HepG2 (cell line): ENCODE results near the gene HECTD3. TPM values are rescaled to one million over a fixed set of nuclear protein-coding genes. Genes with fewer than 3 reads are reported as not detected.

ENCODE experiments used
- ATAC-seq: fragments of 200-7000 bp; cut with Tn5 transposase; 3 replicates; pipeline ENCODE4 v1.9.1; 2020; ENCODE audit warnings: mild to moderate bottlenecking, moderate library complexity
- BruUV-seq: library from RNA; stranded (reverse); fragments of 400-500 nt; replicated peaks from 2 replicates; lab custom pipeline; 2021; lab: Mats Ljungman, UMichigan
- CTCF ChIA-PET: fragments of 300-600 bp; formaldehyde crosslinking; extraction: SDS; loops from one replicate; lab custom pipeline; 2021; ENCODE audit warnings: low total read pairs, inconsistent platforms, low intra/inter-chr PET ratio; lab: Yijun Ruan, JAX
- POLR2A ChIA-PET: fragments of 350-600 bp; sonication (Branson Sonifier 250); formaldehyde crosslinking; loops from one replicate; lab custom pipeline; 2020; ENCODE audit warnings: antibody characterized with exemption, inconsistent platforms; lab: Yijun Ruan, JAX
- DNase-seq: peaks from one replicate; pipeline ENCODE4 v3.0.0-alpha.2; 2015; ENCODE audit warnings: low spot score
- FAIRE-seq: peaks from 3 replicates; lab custom pipeline; 2011; peaks lifted over from hg19 to GRCh38; lab: Jason Lieb, UNC
- H2AFZ ChIP-seq: one replicate; pipeline ENCODE4 v1.6.1; 2011; ENCODE audit warnings: low read length, inconsistent platforms
- H3K27ac ChIP-seq: fragments of 300-600 bp; 3 replicates; pipeline ENCODE4 v1.8.0; 2011; ENCODE audit warnings: mixed run types, mild to moderate bottlenecking, mixed read lengths, low read length, inconsistent platforms; ENCODE audit not compliant: insufficient read depth; ENCODE audit errors: extremely low read length
- H3K27me3 ChIP-seq, 2 experiments: fragments of 200-600 bp in 1 of 2; 2 replicates in 1 of 2; 3 replicates in 1 of 2; pipeline versions ENCODE4 v1.6.0 to v1.8.0; 2011; ENCODE audit warnings: low read length in 2 of 2, mild to moderate bottlenecking in 2 of 2, moderate library complexity in 2 of 2, inconsistent platforms in 1 of 2; ENCODE audit not compliant: insufficient read depth in 2 of 2, control insufficient read depth in 1 of 2
- H3K36me3 ChIP-seq, 2 experiments: fragments of 200-600 bp in 1 of 2; replicated peaks in 1 of 2; 2 replicates in 1 of 2; 3 replicates in 1 of 2; pipeline versions ENCODE4 v1.5.1 to v1.8.0; 2011; ENCODE audit warnings: low read length in 2 of 2, inconsistent platforms in 1 of 2; ENCODE audit not compliant: insufficient read depth in 2 of 2, control insufficient read depth in 1 of 2
- H3K4me1 ChIP-seq: 2 replicates; pipeline ENCODE4 v1.5.1; 2012; ENCODE audit warnings: low read length, inconsistent platforms; ENCODE audit not compliant: insufficient read depth
- H3K4me2 ChIP-seq: 2 replicates; pipeline ENCODE4 v1.6.0; 2011; ENCODE audit warnings: low read depth, low read length, inconsistent platforms
- H3K4me3 ChIP-seq, 3 experiments: fragments of 200-600 bp in 1 of 3; sonication (generic), shearing (Covaris generic) in 1 of 3; replicated peaks in 1 of 3; 2 replicates each; pipeline ENCODE4 v1.5.1; 2011 to 2016; ENCODE audit warnings: low read length in 3 of 3, inconsistent platforms in 2 of 3, low read depth in 2 of 3, mild to moderate bottlenecking in 2 of 3, control low read depth in 1 of 3, mixed read lengths in 1 of 3; ENCODE audit not compliant: insufficient read depth in 1 of 3
- H3K79me2 ChIP-seq: one replicate; pipeline ENCODE4 v1.6.1; 2011; ENCODE audit warnings: low read length, inconsistent platforms; ENCODE audit not compliant: insufficient read depth
- H3K9ac ChIP-seq: 2 replicates; pipeline ENCODE4 v1.6.0; 2011; ENCODE audit warnings: mild to moderate bottlenecking, low read depth, low read length, inconsistent platforms; ENCODE audit not compliant: insufficient read depth
- H3K9me3 ChIP-seq: 2 replicates; pipeline ENCODE4 v1.5.1; 2012; ENCODE audit warnings: mild to moderate bottlenecking, low read length
- H4K20me1 ChIP-seq: 2 replicates; pipeline ENCODE4 v1.6.0; 2011; ENCODE audit warnings: inconsistent platforms, mild to moderate bottlenecking, low read length, moderate library complexity; ENCODE audit not compliant: insufficient read depth
- ATAD3A ChIP-seq: sonication (generic); formaldehyde crosslinking; IDR thresholded peaks from 2 replicates; pipeline ENCODE4 v1.4.0; 2020; ENCODE audit warnings: missing genetic modification reagents
- CBFB ChIP-seq: sonication (generic); formaldehyde crosslinking; IDR thresholded peaks from 2 replicates; pipeline ENCODE4 v1.4.0; 2020; ENCODE audit warnings: missing genetic modification reagents
- CBX1 ChIP-seq: IDR thresholded peaks from one replicate; pipeline ENCODE4 v1.6.1; 2016; ENCODE audit warnings: antibody characterized with exemption, low read depth
- HIC2 ChIP-seq: sonication (generic); formaldehyde crosslinking; IDR thresholded peaks from 2 replicates; pipeline ENCODE4 v1.9.0; 2022; ENCODE audit warnings: low read depth, missing genetic modification reagents
- PPARG ChIP-seq: conservative IDR thresholded peaks from 2 replicates; pipeline ENCODE4 v1.6.1; 2016; ENCODE audit warnings: missing biosample characterization, missing genetic modification reagents
- RBM22 ChIP-seq: fragments of 200-400 bp; formaldehyde crosslinking; optimal IDR thresholded peaks from 2 replicates; pipeline ENCODE3; 2017; ENCODE audit warnings: mild to moderate bottlenecking, low read length, moderate library complexity
- SALL1 ChIP-seq: sonication (generic); formaldehyde crosslinking; IDR thresholded peaks from 2 replicates; pipeline ENCODE4 v1.8.0; 2022; ENCODE audit warnings: mild to moderate bottlenecking, missing genetic modification reagents
- SUZ12 ChIP-seq: fragments of 150-350 bp; IDR thresholded peaks from 2 replicates; pipeline ENCODE4 v1.6.1; 2014; ENCODE audit warnings: low read depth, low read length
- XRCC5 ChIP-seq: fragments of 200-400 bp; formaldehyde crosslinking; optimal IDR thresholded peaks from 2 replicates; pipeline ENCODE3; 2017; ENCODE audit warnings: mild to moderate bottlenecking, low read length
- YY1 ChIP-seq: IDR thresholded peaks from 2 replicates; pipeline ENCODE4 v1.6.1; 2011; ENCODE audit warnings: low read length, low read depth, moderate library complexity, mild to moderate bottlenecking; ENCODE audit not compliant: insufficient read depth, insufficient replicate concordance
- ZNF263 ChIP-seq: sonication (generic); formaldehyde crosslinking; IDR thresholded peaks from 2 replicates; pipeline ENCODE4 v1.4.0; 2020; ENCODE audit warnings: missing genetic modification reagents
- ZNF496 ChIP-seq: sonication (generic); formaldehyde crosslinking; IDR thresholded peaks from 2 replicates; pipeline ENCODE4 v1.8.1; 2023; ENCODE audit warnings: mild to moderate bottlenecking, moderate library complexity, missing genetic modification reagents; ENCODE audit not compliant: insufficient replicate concordance
- ZNF7 ChIP-seq: IDR thresholded peaks from 2 replicates; pipeline ENCODE4 v1.6.1; 2016; ENCODE audit warnings: missing biosample characterization, missing genetic modification reagents
- WGBS: methylation state at CpG from one replicate; pipeline ENCODE4 v1.1.6; 2017; ENCODE audit warnings: low lambda C conversion rate; 5-methylcytosine and 5-hydroxymethylcytosine counted together
- in situ Hi-C: cut with HindIII; loops from 2 replicates; pipeline ENCODE4 v1.10.0; 2017; ENCODE audit warnings: low pct_unique_long_range_greater_than_20kb; ENCODE audit not compliant: extremely low pct_ligation_motif_present
- intact Hi-C: fragments of 100-400 bp; cut with micrococcal nuclease; formaldehyde crosslinking; loops from one replicate; pipeline ENCODE4 v1.10.0; 2022; ENCODE audit not compliant: unreplicated experiment
- polyA plus RNA-seq, 8 experiments: library from polyadenylated mRNA; depleted of rRNA in 3 of 8; stranded (reverse) in 7 of 8; unstranded in 1 of 8; fragments of >200 nt; fragmentation: Illumina TruSeq in 4 of 8; extraction: Trizol in 4 of 8; gene quantifications; 2 replicates each; pipeline versions ENCODE4 v1.2.1 to v1.2.3, GENCODE V29; 2011 to 2016; ENCODE audit warnings: low read depth in 4 of 8, missing spikeins in 1 of 8, mixed read lengths in 1 of 8; ENCODE audit not compliant: insufficient read depth in 1 of 8
- total RNA-seq, 5 experiments: library from RNA; depleted of rRNA; stranded (reverse); fragments of >200 nt; fragmentation: Illumina TruSeq; extraction: Trizol; gene quantifications; 2 replicates each; pipeline ENCODE4 v1.2.3, GENCODE V29; 2016; ENCODE audit warnings: low read depth in 1 of 5

Gene HECTD3
- total and polyA plus RNA-seq, 2 of the 13 experiments (the other 11 are each of a cell fraction or from before 2014, with no cell fraction given): 18.6 to 24.5 TPM

GRCh38 chr1:45023663-45024062 is 12.5 kb upstream of the HECTD3 start:
- no peak overlapping the region for H3K4me2 ChIP-seq
- TF ChIP-seq CBX1: no peak
- peak; percentile 98 for TF ChIP-seq ZNF7 (CRISPR knock-in tag)
- in situ Hi-C loops (loop anchor here (25.0 kb wide), 1 partner anchor 186 kb away; the partner anchor contains the start of gene PTCH2), intact Hi-C loops (no loop called here)
- H2AFZ ChIP-seq: no peak overlapping the region
- no peak overlapping the region for H3K27ac ChIP-seq
- no peaks in the 10 kb centered on the region for H3K79me2 ChIP-seq
- ChIA-PET CTCF (no interaction called here), POLR2A (no interaction called here)
- no peaks in the 10 kb centered on the region for H3K9me3 ChIP-seq
- H3K27me3 ChIP-seq: no peaks in the 10 kb centered on the region
- H3K4me1 ChIP-seq: no peaks in the 10 kb centered on the region
- H3K36me3 ChIP-seq: no peaks in the 10 kb centered on the region
- no TSS peak for BruUV-seq
- no peak overlapping the region for H3K4me3 ChIP-seq
- FAIRE-seq: no peak
- H3K9ac ChIP-seq: no peak overlapping the region
- DNase-seq: no peak
- no peaks in the 10 kb centered on the region for H4K20me1 ChIP-seq
- 86% methylated on average over 1 of the region's 1 CpG for WGBS
- no peak for ATAC-seq

- H3K4me2 ChIP-seq: no peak overlapping the region
- in situ Hi-C loops: loop anchor here (10.0 to 25.0 kb wide), 2 partner anchors 181 to 216 kb away; partner anchors contain the start of gene PTCH2
- TF ChIP-seq ATAD3A (CRISPR knock-in tag) (no peak), SUZ12 (no peak), YY1 (peak; percentile 34), CBFB (CRISPR knock-in tag) (no peak), HIC2 (CRISPR knock-in tag) (no peak), ZNF496 (CRISPR knock-in tag) (no peak), RBM22 (no peak), XRCC5 (peak; percentile 46), ZNF263 (no peak), SALL1 (CRISPR knock-in tag) (peak; percentile 55), PPARG (CRISPR knock-in tag) (no peak)
Measured at GRCh38 chr1:45018599-45019230, 7.6 kb upstream of the HECTD3 start.

More at GRCh38 chr1:45018599-45019230, 7.6 kb upstream of the HECTD3 start:
- ATAC-seq (peak; percentile 91), FAIRE-seq (peak; percentile 90), DNase-seq (peak; percentile 47)
- H4K20me1 ChIP-seq: no peaks in the 10 kb centered on the region
- H3K4me3 ChIP-seq: no peak overlapping the region
- peaks cover 12% of the 10 kb centered on the region for H3K4me1 ChIP-seq
- peaks cover 0 to 11% of the 10 kb centered on the region in 2 experiments; a peak in 3 of 5 replicates for H3K36me3 ChIP-seq
- intact Hi-C loops: loop anchor here (1.0 kb wide), 2 partner anchors 188 to 282 kb away; partner anchors contain the start of gene ZSWIM5
- no peaks in the 10 kb centered on the region for H3K9me3 ChIP-seq
- H3K27me3 ChIP-seq: no peaks in the 10 kb centered on the region
- peaks cover 4% of the 10 kb centered on the region for H3K79me2 ChIP-seq
- no peak overlapping the region for H3K27ac ChIP-seq
- WGBS: 83% methylated on average over 11 of the region's 16 CpGs
- BruUV-seq: no TSS peak
- no peak overlapping the region for H3K9ac ChIP-seq
- ChIA-PET CTCF (interaction anchor here (2.2 to 3.7 kb wide), 2 partner anchors 282 to 285 kb away, joined by 13 to 20 read pairs; no protein-coding TSS in a partner anchor), POLR2A (interaction anchor here (1.1 to 10.4 kb wide), 2 partner anchors 244 to 282 kb away, joined by 3 to 231 read pairs; partner anchors contain the start of gene RPS8)
- H2AFZ ChIP-seq: no peak overlapping the region
